ENCODE measurements around the gene SEMA3D. TPM values are rescaled to one million over a fixed set of nuclear protein-coding genes. Genes with fewer than 3 reads are reported as not detected.

SEMA3D gene
- not detected for total RNA-seq

DNA sequence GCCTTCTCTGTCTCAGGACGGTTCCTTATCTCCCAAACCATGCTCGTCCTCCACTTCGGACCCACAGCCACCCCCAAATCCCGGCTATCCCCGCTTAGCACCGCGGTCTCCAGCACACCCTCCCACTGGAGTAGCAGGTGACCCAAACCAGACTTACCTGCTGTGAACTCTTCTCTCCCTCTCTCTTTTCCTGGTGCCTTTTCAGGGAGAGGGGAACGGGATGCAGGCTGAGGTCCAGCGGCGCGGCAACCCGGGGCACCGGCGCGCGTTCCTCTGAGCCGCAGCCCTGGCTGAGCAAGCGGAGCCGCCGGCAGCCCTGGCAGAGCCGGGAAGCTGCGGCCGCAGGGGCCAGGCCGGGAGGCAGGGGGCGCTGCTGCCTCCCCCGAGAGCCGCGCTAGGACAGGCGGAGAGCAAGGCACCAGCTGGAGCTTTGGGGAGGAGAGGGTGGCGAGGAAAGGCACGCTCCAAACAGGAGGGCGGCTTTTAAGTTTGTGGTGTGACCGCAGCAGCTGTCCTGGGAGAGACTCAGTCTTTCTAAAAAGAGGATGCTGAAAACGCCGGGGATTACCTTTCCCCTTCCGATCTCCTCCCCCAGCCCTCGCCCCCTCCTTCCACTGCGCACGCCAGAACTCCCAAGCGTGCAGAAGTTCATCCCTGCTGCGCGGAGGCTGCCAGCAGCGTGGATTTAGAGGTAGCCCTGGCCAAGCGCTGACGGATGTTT lies at the start of gene SEMA3D:
TSS of gene SEMA3D (minus strand) at position 536 of the 721 bp plus-strand sequence. CDS start 65,165 bp downstream, outside the sequence.

